HG03135 (cell line): Measurements from ENCODE around the gene RAB3GAP2.
"Not testable (repeated sequence)": the region's sequence is repeated elsewhere in the genome, so short reads cannot be mapped to it uniquely, and the experiment has no call there.

Experiments used
- ATAC-seq: cut with Tn5 transposase; IDR thresholded peaks from one replicate; pipeline ENCODE4 v1.9.1; 2021; ENCODE audit warnings: mild to moderate bottlenecking, moderate library complexity; ENCODE audit not compliant: unreplicated experiment

Gene RAB3GAP2

DNA sequence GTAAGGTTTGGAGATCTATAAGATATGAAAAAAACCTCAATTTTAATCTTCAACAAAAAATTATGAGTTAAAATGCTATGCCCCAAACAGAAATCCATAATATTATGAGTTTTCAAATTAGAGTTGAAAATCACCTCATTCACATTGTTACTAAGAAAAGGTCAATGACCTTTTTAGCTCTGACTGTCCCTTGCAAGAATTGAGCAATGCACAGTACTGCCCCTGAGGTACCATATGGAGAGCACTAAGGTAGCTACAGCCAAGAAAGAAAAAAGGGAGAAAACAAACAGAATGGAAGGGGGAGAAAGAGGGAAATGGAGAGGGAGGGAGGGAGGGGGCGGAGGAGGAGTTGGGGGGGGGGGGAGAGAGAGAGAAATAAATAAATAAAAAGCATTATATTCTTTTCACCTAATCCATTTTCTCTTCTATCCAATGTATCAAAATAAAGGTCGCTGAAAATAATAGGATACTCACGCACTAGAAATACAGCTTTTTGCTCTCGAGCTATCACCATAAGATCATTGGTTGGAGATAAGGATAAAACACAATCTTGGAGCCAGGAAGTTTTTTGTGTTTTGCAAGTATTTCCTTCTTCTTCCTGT lies 58.8 kb downstream of the RAB3GAP2 start:
- ATAC-seq: no peak

DNA sequence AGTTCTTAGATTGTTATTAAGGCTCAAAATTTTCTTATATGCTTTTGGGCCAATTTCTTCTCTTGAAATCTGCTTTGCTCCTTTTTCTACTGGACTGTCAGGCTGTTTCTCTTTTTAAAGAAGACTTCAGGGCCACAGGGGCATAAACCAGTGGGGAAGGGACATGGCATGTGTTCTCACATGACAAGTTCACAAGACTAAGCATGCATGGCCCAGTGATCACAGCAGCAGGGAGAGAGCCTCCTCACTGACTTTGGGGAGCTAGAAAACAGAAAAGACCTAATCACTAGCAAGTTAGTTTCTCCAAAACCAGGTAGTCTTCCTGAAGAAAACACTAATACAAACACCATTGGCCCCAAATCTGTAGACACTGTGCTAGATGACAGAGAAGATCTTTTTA lies 64.8 kb downstream of the RAB3GAP2 start:
- no peak for ATAC-seq

DNA sequence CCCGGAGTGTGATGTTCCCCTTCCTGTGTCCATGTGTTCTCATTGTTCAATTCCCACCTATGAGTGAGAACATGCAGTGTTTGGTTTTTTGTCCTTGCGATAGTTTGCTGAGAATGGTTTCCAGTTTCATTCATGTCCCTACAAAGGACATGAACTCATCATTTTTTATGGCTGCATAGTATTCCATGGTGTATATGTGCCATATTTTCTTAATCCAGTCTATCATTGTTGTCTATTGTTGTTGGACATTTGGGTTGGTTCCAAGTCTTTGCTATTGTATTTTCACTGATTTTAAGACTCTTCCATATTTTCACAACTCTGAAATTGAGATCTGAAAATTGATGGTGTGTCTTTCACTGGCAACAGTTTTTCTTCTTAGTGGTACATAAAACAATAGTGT lies 67.5 kb downstream of the RAB3GAP2 start:
- not testable (repeated sequence) for ATAC-seq

DNA sequence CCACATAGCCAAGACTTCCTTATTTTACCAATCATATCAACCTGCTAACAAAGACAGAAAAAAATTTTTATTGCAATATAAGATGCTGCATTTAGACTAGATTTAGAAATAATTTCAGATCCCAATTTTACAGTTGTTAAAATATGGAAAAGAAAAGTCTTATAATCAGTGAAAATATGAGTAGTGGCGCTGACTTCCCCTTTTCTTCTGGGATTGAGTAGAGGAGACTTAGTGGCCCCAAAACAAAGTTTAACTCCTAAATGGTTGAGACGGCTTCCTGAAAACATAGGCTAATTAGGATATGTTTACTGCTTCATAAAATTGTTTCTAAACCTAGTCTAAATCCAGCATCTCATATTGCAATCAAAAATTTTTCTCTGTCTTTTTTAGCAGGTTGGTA lies 68.4 kb downstream of the RAB3GAP2 start:
- no peak for ATAC-seq

DNA sequence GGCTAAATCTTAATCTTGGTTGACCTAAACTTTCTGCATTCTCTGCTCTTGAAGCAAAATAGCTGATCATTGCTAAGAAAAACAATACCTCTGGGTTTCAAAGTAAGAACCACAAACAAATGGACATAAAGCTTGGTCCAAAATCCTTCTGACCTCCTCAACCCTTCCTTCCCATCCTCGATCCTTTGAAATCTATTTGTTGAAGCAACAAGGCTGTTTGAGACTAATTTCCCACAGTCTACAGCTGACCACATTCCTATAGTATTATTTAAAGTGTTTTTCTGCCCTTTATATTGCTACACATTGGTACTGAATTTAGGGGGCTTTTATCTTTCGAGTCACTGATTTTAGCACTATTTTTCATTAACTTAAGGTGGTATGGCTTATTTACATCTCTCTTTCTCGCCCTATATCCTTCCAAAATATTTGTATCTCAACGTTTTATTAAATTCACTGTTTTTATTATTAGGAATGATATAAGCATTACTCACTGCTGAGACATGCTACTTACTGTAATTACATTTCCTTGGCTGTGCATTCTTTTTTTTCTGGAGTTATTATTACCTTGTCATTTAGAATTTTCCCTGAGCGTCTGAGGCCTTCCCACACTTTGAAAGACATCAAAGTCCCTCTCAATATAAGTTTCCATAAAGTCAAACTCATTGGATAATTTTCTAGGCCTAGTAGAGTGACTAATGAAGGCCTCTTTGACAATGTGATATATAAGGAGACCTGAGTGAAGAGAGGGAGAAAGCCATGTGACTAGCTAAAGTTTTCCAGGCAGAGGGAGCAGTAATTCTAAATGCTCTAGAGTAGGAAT lies 73.9 kb downstream of the RAB3GAP2 start:
- no peak for ATAC-seq

DNA sequence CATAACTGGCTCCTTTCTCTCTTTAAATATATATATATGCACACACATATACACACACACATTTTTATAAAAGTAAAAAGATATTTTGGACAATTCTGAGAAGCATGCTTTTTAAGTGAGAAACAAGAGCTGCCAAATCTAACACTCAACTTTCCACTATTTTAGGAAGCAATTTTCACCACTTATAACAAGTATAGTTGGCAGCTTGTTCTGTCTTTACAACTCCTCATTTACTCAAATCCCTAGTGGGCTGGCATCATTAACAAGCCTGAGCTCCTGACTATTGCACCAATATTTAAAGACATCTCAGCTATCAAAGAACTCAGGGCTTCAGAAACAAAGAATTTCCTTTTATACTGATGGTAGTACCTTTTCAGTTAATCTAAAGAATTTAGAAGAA lies 76.6 kb downstream of the RAB3GAP2 start:
- ATAC-seq: no peak

DNA sequence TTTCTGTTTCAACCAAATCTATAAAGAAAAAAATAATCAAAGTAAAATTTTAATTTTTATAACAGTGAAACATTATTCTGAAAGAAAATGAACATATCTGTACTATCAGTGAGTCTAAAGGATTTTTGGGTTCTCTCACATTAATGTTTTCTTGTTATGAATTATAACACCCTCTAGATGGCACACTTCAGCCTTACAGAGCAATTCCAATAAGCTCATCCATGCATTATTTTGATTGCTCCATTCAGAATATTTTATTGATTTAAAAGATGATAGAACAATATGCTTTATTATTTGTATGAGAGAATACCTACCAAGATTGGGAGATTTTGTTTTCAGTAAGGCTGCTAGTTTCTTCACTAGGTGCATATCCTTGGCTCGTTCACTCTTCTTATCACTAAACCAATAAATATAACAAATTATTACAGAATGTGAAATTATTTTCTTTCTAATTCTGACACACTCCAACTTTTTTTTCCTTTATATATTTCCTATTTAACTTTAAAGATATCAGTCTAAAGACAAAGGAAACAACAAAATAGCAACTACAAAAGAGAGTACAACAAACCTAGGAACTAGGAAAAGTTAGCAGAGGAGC lies 82.4 kb downstream of the RAB3GAP2 start:
- ATAC-seq: no peak

DNA sequence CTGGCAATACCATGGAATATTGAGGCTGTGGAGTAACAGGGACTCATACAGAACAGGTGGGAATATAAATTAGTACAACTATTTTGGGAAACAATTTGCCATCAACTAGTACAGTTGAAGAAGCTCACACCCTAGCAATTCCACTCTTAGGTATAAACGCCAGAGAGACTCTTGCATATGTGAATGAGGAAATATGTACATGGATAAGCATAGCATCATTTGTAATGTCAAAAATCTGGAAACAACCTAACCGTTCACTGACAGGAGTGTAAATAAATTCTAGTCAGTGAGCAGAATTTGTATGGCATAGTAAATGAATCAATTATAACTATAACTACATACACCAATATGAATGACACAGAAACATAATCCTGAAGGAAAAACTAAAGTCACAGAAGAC lies 83.7 kb downstream of the RAB3GAP2 start:
- ATAC-seq: no peak

DNA sequence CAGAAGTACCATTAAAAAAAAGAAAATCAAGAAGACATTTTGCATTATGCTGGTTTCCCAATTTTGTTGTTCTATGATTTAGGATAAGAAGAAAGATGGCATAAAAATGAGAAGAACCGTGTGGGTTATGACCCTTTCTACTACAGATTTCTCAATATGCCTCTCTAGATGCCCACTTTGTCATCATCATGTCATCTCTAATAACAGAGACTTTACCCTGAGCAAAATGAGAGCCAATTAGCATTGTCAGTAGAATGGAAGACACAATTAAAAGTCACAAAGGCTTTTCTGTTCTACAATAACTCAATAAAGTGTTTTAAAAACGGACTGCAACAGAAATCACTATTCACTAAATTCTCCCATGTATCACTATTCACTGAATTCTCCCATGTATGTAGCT lies 85.5 kb downstream of the RAB3GAP2 start:
- ATAC-seq: no peak

DNA sequence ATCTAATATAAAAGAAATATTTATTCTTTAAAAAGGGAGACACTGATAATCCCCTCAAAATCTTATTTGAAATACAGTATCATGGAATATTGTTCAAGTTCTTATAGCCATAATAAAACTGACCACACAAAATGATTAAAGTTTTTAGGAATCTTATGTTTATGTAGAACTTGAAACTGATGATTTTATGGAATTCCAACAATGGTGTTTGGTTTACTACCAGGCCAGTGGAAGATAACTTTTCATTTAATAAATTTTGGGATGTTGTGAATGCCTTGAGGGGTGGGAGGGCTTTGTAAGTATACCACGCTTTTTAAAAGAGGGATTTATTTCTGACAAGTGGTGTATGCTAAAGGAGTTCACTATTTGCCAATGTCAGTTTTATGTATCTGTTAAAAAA lies 87.7 kb downstream of the RAB3GAP2 start:
- no peak for ATAC-seq

DNA sequence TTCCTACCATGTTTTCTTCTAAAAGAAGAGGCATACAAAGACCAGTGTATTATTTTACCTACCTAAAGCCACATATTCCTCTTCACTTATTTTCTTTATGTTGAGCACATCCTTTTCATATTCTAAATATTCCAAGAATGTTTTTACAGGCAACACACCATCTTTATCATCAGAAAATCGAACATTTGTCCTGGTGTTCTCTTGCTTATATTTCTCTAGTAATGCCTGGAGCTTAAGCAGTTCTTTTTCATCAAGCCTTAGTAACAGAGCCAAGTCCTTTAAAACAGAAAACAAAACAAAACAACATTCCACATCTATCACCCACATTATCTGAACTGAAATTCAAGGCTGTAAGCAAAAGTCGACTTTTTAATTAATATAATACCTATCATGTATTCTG lies 89.6 kb downstream of the RAB3GAP2 start:
- no peak for ATAC-seq

DNA sequence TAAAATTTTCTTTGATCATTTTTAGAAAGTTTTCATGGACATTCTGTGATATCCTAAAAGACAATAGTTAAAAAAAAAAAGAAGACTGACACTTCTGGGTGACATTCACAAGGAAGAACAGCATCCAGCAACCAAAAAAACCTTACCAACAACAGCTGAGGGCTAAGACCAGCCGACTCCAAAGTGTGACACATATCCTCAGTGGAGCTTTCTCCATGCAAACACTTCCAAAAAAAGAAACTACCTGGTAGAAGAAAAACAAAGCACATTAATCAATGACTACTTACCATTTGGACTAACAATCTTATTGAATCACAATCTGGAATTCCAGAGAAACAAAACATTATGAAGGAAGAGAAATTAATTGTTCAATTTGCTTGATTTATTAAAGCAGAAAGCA lies 90.1 kb downstream of the RAB3GAP2 start:
- no peak for ATAC-seq

DNA sequence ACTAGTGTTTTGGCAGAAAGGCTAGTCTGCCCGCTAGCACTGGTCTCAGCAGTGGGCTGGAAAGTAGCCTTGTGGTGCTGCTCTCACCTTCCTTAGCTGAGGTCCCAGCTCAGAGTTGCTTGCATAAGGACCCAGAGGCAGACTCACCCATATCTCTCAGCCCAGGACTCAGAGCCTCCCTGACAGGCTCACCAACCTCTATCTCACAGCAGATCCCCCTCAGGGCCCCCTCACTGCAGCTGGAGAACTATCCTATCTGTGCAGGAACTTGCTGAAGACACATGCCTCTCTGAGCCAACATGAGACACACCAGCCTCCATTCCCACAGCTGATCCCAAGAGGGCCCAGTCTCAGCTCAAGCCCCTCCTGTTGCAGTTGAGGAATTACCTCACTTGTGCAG lies 95.7 kb downstream of the RAB3GAP2 start:
- no peak for ATAC-seq

DNA sequence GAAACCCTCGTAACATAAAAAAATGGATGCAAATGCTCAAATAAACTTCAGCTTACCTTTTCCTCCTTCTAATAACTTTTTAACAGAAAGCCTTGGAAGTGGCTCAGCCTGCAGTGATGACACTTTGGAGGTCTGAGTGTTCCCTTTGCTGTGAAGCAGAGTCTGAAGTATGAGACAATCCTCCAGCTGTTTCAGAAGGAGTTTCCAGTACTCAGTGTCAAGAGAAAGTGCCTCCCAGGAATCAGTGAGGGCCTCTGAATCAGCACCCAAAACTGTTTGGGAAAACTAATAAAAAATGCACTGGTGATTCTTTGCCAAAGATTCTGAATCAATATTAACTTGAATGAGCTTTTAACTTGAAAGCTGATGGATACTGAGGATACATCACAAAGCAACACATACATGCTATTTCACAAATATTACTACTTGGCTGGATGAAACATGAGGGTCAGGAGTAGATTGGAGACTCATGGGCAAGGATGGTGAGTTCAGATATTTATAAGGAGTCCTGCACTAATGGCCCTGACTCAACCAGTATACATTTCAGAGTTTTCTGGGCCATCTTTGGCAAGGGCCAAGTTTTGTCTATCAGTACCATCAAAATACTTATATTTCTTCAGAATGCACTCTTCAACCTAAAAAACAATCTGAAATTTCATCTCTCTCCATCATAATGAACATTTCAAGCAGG lies 101.3 kb downstream of the RAB3GAP2 start:
- no peak for ATAC-seq

DNA sequence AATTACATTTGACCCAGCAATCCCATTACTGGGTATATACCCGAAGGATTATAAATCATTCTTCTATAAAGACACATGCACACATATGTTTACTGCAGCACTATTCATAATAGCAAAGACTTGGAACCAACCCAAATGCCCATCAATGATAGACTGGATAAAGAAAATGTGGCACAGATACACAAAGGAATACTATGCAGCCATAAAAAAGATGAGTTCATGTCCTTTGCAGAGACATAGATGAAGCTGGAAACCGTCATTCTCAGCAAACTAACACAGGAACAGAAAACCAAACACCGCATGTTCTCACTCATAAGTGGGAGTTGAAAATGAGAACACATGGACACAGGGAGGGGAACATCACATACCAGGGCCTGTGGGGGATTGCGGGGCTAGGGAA lies 102.4 kb downstream of the RAB3GAP2 start:
- ATAC-seq: not testable (repeated sequence)

DNA sequence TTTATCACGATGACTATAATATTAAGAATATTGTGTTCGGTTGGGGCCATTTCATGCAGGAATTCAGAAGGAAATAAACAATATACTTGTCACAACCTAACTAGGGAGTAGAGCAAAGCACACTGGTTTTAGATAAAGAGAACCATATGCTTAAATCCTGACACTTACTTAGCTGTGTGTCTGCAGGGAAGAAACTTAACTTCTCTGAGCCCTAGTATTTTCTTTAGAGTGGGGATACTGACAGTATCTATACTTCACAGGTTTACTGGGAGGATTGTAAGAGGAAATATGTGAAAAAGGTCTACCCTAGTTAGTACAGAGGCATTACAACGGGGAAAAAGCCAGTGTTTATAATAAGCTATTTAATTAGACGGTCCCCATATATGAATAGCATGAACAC lies 105.4 kb downstream of the RAB3GAP2 start:
- no peak for ATAC-seq

DNA sequence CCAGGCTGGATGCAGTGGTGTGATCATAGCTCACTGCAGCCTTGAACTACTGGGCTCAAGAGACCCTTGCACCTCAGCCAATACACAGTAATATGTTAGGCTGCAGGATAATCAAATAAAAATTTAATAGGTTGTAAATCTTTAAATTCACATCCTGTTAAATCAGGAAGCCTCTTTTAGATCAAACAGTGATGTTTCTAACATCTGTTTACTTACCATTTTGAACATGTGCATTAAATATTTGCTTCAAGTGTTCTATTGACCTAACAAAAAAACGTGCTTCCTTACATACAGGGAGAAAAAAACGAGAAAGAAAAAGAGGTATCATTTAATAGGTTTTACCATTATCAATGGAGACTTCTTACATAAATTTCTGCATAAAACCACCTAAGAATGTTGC lies 107.7 kb downstream of the RAB3GAP2 start:
- ATAC-seq: no peak

DNA sequence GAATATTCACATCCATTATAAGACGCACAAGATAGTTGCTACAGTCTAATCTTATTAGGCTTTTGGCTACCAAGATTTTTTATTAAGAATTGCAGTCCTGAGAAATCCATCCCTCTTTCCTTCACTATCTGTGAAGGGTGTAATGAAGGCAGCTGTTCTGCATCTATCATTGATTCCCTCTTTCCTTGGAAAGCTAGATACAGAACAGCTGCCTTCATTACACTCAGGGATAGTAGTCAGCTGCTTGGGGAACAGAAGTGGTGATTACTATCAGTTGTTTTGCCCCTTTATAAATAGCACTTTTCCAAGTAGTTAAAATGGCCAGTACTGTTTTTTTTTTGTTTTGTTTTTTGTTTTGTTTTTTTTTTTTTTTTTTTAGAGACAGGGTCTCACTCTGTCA lies 108.1 kb downstream of the RAB3GAP2 start:
- no peak for ATAC-seq

DNA sequence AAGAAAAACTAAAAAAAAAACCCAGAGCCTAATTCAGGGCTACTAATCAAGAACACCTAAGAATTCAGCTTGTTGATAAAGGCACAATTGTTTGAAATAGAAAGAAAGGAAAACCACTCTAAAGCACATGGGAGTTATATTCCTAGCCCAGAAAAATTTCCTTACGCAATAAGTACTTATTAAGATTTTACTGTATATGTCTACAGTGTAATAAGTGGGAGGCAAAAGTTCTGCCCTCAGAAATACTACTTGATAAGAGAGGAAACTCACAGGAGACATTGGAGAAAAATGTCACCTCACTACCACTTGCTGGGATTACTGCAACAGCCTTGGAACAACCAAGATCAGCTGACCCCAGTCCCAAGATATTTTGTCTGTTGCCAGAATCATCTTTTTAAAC lies 112.2 kb downstream of the RAB3GAP2 start:
- ATAC-seq: no peak

DNA sequence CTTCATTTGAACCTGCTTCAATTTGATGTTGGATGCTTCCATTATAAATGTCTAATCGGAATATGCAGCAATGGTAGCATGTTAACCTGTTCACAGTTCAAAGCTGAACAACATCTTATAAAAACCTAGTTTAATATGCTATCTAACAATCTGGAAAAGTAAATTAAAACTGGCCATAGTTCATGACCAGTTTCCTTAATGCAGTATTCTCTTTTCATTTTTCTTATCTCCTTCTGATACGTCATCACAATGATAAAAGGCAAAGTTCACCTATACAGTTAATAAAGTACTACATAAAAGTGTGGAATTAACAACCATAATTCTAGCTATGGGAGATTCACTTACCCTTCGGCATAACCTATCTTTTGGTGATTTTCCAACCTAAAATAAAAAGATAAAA lies 113.2 kb downstream of the RAB3GAP2 start:
- no peak for ATAC-seq

DNA sequence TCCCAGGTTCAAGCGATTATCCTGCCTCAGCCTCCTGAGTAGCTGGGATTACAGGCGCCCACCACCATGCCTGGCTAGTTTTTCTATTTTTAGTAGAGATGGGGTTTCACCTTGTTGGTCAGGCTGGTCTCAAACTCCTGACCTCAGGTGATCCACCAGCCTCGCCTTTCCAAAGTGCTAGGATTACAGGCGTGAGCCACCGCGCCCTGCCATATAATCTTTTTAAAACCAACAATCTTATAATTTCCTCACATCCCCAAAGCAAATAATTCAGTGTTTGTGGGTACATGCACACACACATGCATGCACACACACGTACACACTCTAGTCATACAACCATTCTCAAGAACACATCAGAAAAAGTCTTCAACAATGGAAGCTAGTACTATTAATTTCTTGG lies 113.7 kb downstream of the RAB3GAP2 start:
- not testable (repeated sequence) for ATAC-seq

DNA sequence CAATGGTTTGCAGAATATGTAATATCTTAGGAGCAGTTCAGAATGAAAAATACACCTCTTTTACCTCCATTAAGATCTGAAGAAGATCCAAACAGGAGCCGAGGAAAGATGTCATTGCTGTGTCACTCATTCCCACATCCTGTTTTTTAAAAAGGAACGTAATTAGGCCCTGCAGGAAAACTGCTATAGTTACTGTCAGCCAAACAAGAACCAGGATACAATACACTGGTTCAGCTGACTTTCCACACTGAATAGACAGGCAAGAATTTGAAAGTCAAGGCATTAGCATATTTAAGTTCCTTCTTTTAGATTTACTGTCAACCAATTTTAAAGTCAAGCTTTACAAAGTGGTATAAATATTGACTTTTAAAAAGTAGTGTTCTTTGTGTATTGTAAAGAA lies 114.5 kb downstream of the RAB3GAP2 start:
- no peak for ATAC-seq
